Mesendoderm (in vitro differentiated cells): ENCODE measurements around the gene BOK.

Source experiments
- DNase-seq: peaks from one replicate; pipeline ENCODE4 v3.0.0; 2013
- H2AK5ac ChIP-seq: 2 replicates; pipeline ENCODE4 v1.6.1; 2013; ENCODE audit warnings: low read length, inconsistent platforms
- H2BK120ac ChIP-seq: 2 replicates; pipeline ENCODE4 v1.6.1; 2013; ENCODE audit warnings: low read depth, mild to moderate bottlenecking, low read length, moderate library complexity, mixed read lengths
- H2BK15ac ChIP-seq: replicated peaks from 2 replicates; pipeline ENCODE4 v1.6.1; 2013; ENCODE audit warnings: low read depth, mild to moderate bottlenecking, moderate library complexity
- H2BK5ac ChIP-seq: 2 replicates; pipeline ENCODE4 v1.6.1; 2013; ENCODE audit warnings: low read length, inconsistent platforms
- H3K18ac ChIP-seq: 2 replicates; pipeline ENCODE4 v1.6.1; 2013; ENCODE audit warnings: mild to moderate bottlenecking, low read length, mixed read lengths
- H3K23ac ChIP-seq: one replicate; pipeline ENCODE4 v1.6.1; 2013; ENCODE audit warnings: low read length
- H3K27ac ChIP-seq: 2 replicates; pipeline ENCODE4 v1.5.1; 2013; ENCODE audit warnings: low read depth, mild to moderate bottlenecking, inconsistent platforms, low read length, moderate library complexity
- H3K27me3 ChIP-seq: 2 replicates; pipeline ENCODE4 v1.6.1; 2013; ENCODE audit warnings: low read length, control low read depth, mild to moderate bottlenecking, inconsistent platforms; ENCODE audit not compliant: insufficient read depth, poor library complexity
- H3K36me3 ChIP-seq: 2 replicates; pipeline ENCODE4 v1.6.1; 2013; ENCODE audit warnings: low read length, inconsistent platforms; ENCODE audit not compliant: control insufficient read depth, insufficient read depth
- H3K4ac ChIP-seq: one replicate; pipeline ENCODE4 v1.6.1; 2013; ENCODE audit warnings: low read depth, mild to moderate bottlenecking, low read length, moderate library complexity
- H3K4me1 ChIP-seq: 2 replicates; pipeline ENCODE4 v1.6.1; 2013; ENCODE audit warnings: low read depth, low read length, inconsistent platforms; ENCODE audit not compliant: control insufficient read depth
- H3K4me2 ChIP-seq: 2 replicates; pipeline ENCODE4 v1.6.1; 2013; ENCODE audit warnings: low read length
- H3K4me3 ChIP-seq: 2 replicates; pipeline ENCODE4 v1.5.1; 2013; ENCODE audit warnings: mild to moderate bottlenecking, low read length
- H3K56ac ChIP-seq: one replicate; pipeline ENCODE4 v1.6.1; 2013; ENCODE audit warnings: low read length
- H3K79me1 ChIP-seq: 2 replicates; pipeline ENCODE4 v1.6.1; 2013; ENCODE audit warnings: low read length, inconsistent platforms
- H3K79me2 ChIP-seq: 2 replicates; pipeline ENCODE4 v1.6.1; 2013; ENCODE audit warnings: mild to moderate bottlenecking, low read length; ENCODE audit not compliant: control insufficient read depth, insufficient read depth
- H3K9ac ChIP-seq: 2 replicates; pipeline ENCODE4 v1.6.1; 2013; ENCODE audit warnings: low read length, inconsistent platforms
- H4K5ac ChIP-seq: one replicate; pipeline ENCODE4 v1.6.1; 2013; ENCODE audit warnings: low read length
- H4K8ac ChIP-seq: one replicate; pipeline ENCODE4 v1.6.1; 2013; ENCODE audit warnings: low read depth, mild to moderate bottlenecking, control low read depth, low read length, moderate library complexity
- WGBS: extraction: QIAGEN DNeasy Blood & Tissue Kit; methylation state at CpG from one replicate; pipeline ENCODE4 v1.1.7; 2013; ENCODE audit warnings: low lambda C conversion rate, missing lambda C conversion rate; ENCODE audit not compliant: insufficient coverage; ENCODE audit errors: extremely low coverage; 5-methylcytosine and 5-hydroxymethylcytosine counted together

BOK gene

DNA sequence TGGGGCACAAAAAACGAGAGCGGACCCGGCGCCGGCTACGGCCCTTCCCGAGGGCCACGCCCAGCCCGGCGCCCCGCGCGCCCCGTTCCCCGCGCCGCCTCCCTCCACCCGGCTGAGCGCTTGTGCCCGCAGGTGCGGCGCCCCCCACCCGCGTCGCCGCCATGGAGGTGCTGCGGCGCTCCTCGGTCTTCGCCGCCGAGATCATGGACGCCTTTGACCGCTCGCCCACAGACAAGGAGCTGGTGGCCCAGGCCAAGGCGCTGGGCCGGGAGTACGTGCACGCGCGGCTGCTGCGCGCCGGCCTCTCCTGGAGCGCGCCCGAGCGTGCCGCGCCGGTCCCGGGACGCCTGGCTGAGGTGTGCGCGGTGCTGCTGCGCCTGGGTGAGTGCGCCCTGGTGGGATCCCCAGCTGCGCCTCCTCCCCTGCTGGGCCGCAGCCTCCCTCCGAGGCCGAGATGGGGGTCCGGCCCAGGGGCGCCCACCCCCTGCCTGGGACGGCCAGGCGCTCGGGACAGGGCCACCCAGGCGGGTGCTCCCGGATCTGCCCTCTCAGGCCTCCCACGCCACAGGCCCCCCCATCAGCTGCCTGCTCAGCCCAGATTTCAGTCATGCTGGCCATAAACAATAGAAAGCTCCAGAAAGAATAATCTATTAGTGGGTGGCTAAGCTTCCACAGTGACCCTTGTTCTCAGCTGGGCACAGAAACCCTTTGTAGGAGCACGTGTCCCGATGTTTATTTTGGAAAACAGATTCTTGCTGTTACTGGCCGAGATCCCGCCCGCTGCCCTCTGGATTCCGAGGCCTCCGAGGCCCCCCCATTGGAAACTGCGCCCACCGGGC, 997 bp downstream of the BOK start:
- Histone ChIP-seq H3K4me1 (peaks cover 4% of the 10 kb centered on the region), H3K9ac (peak overlapping the region; percentile 85), H3K18ac (peak overlapping the region; percentile 65), H4K8ac (no peak overlapping the region), H2BK15ac (no peak overlapping the region), H3K79me1 (peaks cover 16% of the 10 kb centered on the region), H4K5ac (no peak overlapping the region), H3K4me3 (peak overlapping the region; percentile 71), H2AK5ac (no peak overlapping the region), H3K36me3 (peaks cover 1% of the 10 kb centered on the region), H3K79me2 (peaks cover 15% of the 10 kb centered on the region), H3K56ac (peak overlapping the region; percentile 94), H3K27me3 (no peaks in the 10 kb centered on the region), H3K23ac (peak overlapping the region; percentile 66), H3K4me2 (peak overlapping the region; percentile 73), H3K27ac (no peak overlapping the region), H3K4ac (peak overlapping the region; percentile 38), H2BK120ac (no peak overlapping the region), H2BK5ac (no peak overlapping the region)
- DNase-seq = peak; percentile 57
- whole genome bisulfite sequencing = no CpG with 5 or more reads among the region's 78 CpGs

DNA sequence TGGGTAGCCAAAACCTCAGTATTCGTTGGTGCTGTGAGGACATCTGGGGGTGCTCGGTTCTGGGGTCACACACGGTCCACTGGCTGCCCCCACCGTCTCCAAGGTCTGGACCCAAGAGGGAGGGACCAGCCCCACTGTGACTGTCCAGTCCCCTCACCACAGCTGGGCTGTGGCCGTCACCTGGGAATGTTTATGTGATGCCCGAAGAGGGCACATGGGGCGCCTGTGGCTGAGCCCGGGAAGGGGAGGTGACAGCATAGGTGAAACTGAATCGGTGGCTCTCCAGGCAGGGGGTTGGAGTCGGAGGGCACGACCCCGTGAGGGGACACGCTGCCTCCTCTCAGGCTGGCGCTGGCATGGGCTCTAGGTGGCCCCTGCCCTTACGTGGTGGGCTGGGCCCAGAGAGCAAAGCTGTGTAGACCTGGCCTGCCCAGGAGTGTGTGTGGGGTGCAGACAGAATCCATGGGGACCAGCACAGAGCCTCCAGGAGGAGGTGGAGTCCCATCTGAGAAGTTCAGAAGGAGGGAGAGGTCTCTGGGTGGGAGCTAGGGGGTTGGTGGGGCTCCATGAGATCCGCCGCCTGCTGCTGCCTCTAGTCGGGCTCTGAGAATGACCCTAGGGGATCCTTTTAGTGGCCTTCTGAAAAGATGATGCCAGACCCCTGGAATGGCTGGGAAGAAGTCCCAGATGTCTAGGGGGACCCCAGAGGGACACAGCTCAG, 1.8 kb downstream of the BOK start:
- H2BK5ac ChIP-seq = no peak overlapping the region
- WGBS = no CpG with 5 or more reads among the region's 18 CpGs
- H3K27me3 ChIP-seq = no peaks in the 10 kb centered on the region
- no peak overlapping the region for H3K4me3 ChIP-seq
- DNase-seq = no peak
- H3K9ac ChIP-seq = peak overlapping the region; percentile 85
- H3K4me2 ChIP-seq = peak overlapping the region; percentile 73
- peaks cover 16% of the 10 kb centered on the region for H3K79me1 ChIP-seq
- H2AK5ac ChIP-seq = no peak overlapping the region
- H2BK120ac ChIP-seq = no peak overlapping the region
- H2BK15ac ChIP-seq = no peak overlapping the region
- peaks cover 4% of the 10 kb centered on the region for H3K4me1 ChIP-seq
- H3K23ac ChIP-seq = no peak overlapping the region
- no peak overlapping the region for H3K4ac ChIP-seq
- H3K27ac ChIP-seq = no peak overlapping the region
- no peak overlapping the region for H3K18ac ChIP-seq
- H3K56ac ChIP-seq = peak overlapping the region; percentile 94
- peaks cover 1% of the 10 kb centered on the region for H3K36me3 ChIP-seq
- no peak overlapping the region for H4K8ac ChIP-seq
- peaks cover 15% of the 10 kb centered on the region for H3K79me2 ChIP-seq
- H4K5ac ChIP-seq = no peak overlapping the region

- Histone ChIP-seq H3K56ac (peak overlapping the region; percentile 60), H2AK5ac (no peak overlapping the region), H3K4me2 (no peak overlapping the region), H2BK5ac (no peak overlapping the region), H3K27me3 (no peaks in the 10 kb centered on the region), H3K4ac (no peak overlapping the region), H3K23ac (no peak overlapping the region), H2BK120ac (no peak overlapping the region), H3K36me3 (peaks cover 1% of the 10 kb centered on the region), H3K4me3 (no peak overlapping the region), H3K4me1 (peaks cover under 1% of the 10 kb centered on the region), H3K79me1 (peaks cover 16% of the 10 kb centered on the region), H3K18ac (no peak overlapping the region), H3K79me2 (peaks cover 15% of the 10 kb centered on the region), H4K5ac (no peak overlapping the region), H2BK15ac (no peak overlapping the region), H3K9ac (no peak overlapping the region), H3K27ac (no peak overlapping the region), H4K8ac (no peak overlapping the region)
- no CpG with 5 or more reads among the region's 19 CpGs for WGBS
- DNase-seq = no peak
Observed at GRCh38 chr2:241560883-241561474, 2.4 kb downstream of the BOK start.

- DNase-seq = peak; percentile 39
- H3K79me1 ChIP-seq = peaks cover 16% of the 10 kb centered on the region
- WGBS = no CpG with 5 or more reads among the region's 18 CpGs
Observed at GRCh38 chr2:241561832-241562231, 3.3 kb downstream of the BOK start.

DNA sequence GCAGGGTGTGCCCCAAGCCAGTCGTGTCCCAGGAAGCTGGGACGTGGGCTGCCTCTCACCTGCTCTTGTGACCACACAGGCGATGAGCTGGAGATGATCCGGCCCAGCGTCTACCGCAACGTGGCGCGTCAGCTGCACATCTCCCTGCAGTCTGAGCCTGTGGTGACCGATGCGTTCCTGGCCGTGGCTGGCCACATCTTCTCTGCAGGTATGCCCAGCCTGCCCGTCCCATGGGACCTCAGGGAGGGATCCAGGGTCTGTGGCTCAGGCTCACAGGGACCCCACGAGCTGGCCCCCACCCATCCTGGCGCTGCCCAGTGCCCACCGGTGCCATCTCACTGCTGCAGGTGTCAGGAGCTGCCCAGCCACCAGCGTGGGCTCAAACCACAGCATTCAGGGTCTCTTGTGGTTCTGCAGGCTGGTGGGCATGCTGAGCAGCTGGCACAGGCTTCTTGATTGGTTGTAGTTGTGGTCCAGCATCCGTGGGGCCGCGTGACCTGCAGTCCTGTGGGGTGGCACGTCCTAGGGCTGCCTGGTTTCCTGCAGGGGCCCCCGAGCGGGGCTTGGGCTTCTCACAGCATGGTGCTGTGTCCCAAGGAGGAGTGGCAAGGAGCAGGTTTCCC, 3.8 kb downstream of the BOK start:
- Histone ChIP-seq H3K4me1 (no peaks in the 10 kb centered on the region), H3K4me3 (no peak overlapping the region), H3K36me3 (peaks cover 1% of the 10 kb centered on the region), H4K5ac (no peak overlapping the region), H4K8ac (no peak overlapping the region), H3K9ac (no peak overlapping the region), H2BK15ac (no peak overlapping the region), H3K4ac (no peak overlapping the region), H2AK5ac (no peak overlapping the region), H3K79me1 (peaks cover 16% of the 10 kb centered on the region), H3K27ac (no peak overlapping the region), H3K18ac (no peak overlapping the region), H2BK5ac (no peak overlapping the region), H3K4me2 (no peak overlapping the region), H3K27me3 (no peaks in the 10 kb centered on the region), H3K79me2 (peaks cover 15% of the 10 kb centered on the region), H2BK120ac (no peak overlapping the region), H3K56ac (no peak overlapping the region), H3K23ac (no peak overlapping the region)
- no CpG with 5 or more reads among the region's 23 CpGs for WGBS
- no peak for DNase-seq

More at GRCh38 chr2:241561832-241562231, 3.3 kb downstream of the BOK start:
- no peak overlapping the region for H4K5ac ChIP-seq
- no peak overlapping the region for H3K23ac ChIP-seq
- H3K4ac ChIP-seq = no peak overlapping the region
- no peak overlapping the region for H2BK120ac ChIP-seq
- no peak overlapping the region for H2BK5ac ChIP-seq
- H3K56ac ChIP-seq = peak overlapping the region; percentile 7
- H3K27me3 ChIP-seq = no peaks in the 10 kb centered on the region
- H2BK15ac ChIP-seq = no peak overlapping the region
- H3K18ac ChIP-seq = no peak overlapping the region
- no peak overlapping the region for H3K9ac ChIP-seq
- H3K36me3 ChIP-seq = peaks cover 1% of the 10 kb centered on the region
- H4K8ac ChIP-seq = no peak overlapping the region
- no peaks in the 10 kb centered on the region for H3K4me1 ChIP-seq
- H2AK5ac ChIP-seq = no peak overlapping the region
- no peak overlapping the region for H3K27ac ChIP-seq
- peaks cover 15% of the 10 kb centered on the region for H3K79me2 ChIP-seq
- H3K4me3 ChIP-seq = no peak overlapping the region
- H3K4me2 ChIP-seq = no peak overlapping the region
